Lower leg skin (tissue), 3 donors: Measurements from ENCODE around the gene PDSS2.

Experiments
- POLR2A ChIP-seq, 2 donors: fragments of 450-650 bp; IDR thresholded peaks; one replicate each; pipeline ENCODE4 v1.6.1; 2016 to 2017; ENCODE audit warnings: antibody characterized with exemption in 2 of 2, mild to moderate bottlenecking in 1 of 2, moderate library complexity in 1 of 2
- TF ChIP-seq, protein P1 (sequence below), 3 donors: fragments of 450-650 bp; IDR thresholded peaks; one replicate each; pipeline ENCODE4 v1.5.1; 2016; ENCODE audit warnings: antibody characterized with exemption in 3 of 3, mild to moderate bottlenecking in 3 of 3, moderate library complexity in 2 of 3

DNA sequence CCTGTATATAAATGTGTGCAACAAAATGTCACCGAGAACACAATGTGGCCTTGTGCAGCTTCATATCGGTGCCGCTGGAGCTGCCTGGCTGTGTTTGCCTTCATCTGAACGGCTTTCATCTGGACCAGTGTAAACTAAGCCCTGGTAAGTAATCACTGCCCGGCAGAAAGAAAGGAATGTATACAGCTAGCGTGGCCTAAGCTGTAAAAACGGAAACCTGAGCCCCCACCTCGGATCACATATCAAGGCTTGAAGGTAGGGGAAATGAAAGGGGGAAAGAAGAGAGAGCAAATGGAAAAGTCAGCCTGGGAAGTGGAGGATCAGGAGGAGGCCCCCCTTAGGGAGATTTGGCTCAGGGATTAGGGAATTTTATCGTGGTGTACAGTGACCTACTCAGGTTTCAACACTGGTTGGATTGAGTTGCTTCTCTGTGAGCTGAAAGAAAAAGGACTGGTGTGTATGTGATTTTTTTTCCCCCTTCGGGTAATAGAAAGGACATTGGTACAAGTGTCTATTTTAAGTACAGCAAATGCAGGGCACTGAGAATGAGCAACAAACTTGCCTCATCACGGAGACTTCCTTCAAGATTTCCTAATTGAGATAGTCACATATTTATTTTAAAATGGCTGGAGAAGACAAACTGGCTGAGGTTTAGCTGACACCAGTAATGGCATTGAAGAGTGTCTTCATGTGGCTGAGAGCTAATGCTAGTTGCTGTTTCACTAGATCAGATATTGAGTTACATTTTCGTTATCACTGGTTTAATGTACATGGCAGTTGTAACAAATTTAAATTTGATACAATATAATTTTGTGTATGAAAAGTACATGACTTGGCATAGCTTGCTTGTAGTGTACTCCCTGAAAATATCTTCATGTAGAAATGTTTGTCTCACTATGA is 34.0 kb upstream of the PDSS2 start:
- TF ChIP-seq, protein P1, sequence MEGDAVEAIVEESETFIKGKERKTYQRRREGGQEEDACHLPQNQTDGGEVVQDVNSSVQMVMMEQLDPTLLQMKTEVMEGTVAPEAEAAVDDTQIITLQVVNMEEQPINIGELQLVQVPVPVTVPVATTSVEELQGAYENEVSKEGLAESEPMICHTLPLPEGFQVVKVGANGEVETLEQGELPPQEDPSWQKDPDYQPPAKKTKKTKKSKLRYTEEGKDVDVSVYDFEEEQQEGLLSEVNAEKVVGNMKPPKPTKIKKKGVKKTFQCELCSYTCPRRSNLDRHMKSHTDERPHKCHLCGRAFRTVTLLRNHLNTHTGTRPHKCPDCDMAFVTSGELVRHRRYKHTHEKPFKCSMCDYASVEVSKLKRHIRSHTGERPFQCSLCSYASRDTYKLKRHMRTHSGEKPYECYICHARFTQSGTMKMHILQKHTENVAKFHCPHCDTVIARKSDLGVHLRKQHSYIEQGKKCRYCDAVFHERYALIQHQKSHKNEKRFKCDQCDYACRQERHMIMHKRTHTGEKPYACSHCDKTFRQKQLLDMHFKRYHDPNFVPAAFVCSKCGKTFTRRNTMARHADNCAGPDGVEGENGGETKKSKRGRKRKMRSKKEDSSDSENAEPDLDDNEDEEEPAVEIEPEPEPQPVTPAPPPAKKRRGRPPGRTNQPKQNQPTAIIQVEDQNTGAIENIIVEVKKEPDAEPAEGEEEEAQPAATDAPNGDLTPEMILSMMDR (IDR thresholded peaks at IDR 0.05) = no peak
- TF ChIP-seq POLR2A (IDR thresholded peaks at IDR 0.05) = no peak
